Measurements from ENCODE around the gene SP100.

DNA sequence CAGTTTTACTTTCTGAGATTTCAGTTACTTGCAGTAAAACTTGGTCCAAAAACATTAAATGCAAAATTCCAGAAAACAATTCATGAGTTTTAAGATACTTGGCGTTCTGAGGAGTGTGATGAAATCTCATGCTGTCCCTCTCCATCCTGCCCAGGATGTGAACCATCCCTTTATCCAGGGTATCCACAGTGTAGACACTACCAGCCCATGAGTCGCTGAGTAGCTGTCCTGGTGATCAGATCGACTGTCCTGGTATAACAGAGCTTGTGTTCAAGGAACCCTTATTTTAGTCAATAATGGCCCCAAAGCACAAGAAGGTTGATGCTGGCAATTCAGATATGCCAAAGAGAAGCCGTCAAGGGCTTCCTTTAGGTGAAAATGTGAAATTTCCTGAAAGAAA lies 3.2 kb downstream of the SP100 start:
- TF ChIP-seq, protein P1, sequence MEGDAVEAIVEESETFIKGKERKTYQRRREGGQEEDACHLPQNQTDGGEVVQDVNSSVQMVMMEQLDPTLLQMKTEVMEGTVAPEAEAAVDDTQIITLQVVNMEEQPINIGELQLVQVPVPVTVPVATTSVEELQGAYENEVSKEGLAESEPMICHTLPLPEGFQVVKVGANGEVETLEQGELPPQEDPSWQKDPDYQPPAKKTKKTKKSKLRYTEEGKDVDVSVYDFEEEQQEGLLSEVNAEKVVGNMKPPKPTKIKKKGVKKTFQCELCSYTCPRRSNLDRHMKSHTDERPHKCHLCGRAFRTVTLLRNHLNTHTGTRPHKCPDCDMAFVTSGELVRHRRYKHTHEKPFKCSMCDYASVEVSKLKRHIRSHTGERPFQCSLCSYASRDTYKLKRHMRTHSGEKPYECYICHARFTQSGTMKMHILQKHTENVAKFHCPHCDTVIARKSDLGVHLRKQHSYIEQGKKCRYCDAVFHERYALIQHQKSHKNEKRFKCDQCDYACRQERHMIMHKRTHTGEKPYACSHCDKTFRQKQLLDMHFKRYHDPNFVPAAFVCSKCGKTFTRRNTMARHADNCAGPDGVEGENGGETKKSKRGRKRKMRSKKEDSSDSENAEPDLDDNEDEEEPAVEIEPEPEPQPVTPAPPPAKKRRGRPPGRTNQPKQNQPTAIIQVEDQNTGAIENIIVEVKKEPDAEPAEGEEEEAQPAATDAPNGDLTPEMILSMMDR (IDR thresholded peaks at IDR 0.05; ENCODE audit: insufficient read depth, low read length, poor library complexity, severe bottlenecking) = no peak
- no peak for TF ChIP-seq EZH2phosphoT487 (conservative IDR thresholded peaks at IDR 0.05; ENCODE audit: low read length)
